ENCODE data around the gene BIRC6. TPM values are rescaled to one million over a fixed set of nuclear protein-coding genes. Genes with fewer than 3 reads are reported as not detected.
"Not testable (repeated sequence)": the region's sequence is repeated elsewhere in the genome, so short reads cannot be mapped to it uniquely, and the experiment has no call there.

The BIRC6 gene
- total RNA-seq, 4 donors from 2014 or later: 142 to 268 (median 218) TPM

DNA sequence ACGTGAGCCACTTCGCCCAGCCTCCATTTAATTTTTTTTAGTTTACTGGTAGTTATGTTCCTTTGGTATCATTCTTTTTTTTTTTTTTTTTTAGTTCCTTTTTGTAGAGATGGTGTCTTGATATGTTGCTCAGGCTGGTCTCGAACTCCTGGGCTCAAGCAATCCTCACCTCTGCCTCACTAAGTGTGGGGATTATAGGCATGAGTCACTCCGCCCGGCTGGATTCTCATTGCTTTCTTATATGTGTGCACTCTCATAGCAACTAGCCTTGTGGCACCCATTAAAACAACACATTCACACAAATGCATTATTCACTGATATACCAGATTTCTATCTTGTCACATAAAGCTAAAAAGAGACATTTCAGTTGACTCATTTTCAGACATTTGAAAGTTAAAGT, 275.3 kb downstream of the BIRC6 start:
- WGBS, 2 donors: 91 to 94% methylated on average over 5 of the region's 5 CpGs
- TF ChIP-seq, protein P1, sequence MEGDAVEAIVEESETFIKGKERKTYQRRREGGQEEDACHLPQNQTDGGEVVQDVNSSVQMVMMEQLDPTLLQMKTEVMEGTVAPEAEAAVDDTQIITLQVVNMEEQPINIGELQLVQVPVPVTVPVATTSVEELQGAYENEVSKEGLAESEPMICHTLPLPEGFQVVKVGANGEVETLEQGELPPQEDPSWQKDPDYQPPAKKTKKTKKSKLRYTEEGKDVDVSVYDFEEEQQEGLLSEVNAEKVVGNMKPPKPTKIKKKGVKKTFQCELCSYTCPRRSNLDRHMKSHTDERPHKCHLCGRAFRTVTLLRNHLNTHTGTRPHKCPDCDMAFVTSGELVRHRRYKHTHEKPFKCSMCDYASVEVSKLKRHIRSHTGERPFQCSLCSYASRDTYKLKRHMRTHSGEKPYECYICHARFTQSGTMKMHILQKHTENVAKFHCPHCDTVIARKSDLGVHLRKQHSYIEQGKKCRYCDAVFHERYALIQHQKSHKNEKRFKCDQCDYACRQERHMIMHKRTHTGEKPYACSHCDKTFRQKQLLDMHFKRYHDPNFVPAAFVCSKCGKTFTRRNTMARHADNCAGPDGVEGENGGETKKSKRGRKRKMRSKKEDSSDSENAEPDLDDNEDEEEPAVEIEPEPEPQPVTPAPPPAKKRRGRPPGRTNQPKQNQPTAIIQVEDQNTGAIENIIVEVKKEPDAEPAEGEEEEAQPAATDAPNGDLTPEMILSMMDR (IDR thresholded peaks at IDR 0.05): no peak
- no peak for TF ChIP-seq POLR2A (IDR thresholded peaks at IDR 0.05)
- Histone ChIP-seq H3K27me3 (no peaks in the 10 kb centered on the region), H3K4me1 (peaks cover 10 to 11% of the 10 kb centered on the region in 2 donors), H3K4me3 (replicated peaks in 1 of 3) (no peak overlapping the region), H3K36me3 (peaks cover 15% of the 10 kb centered on the region in 2 donors), H3K9me3 (no peaks in the 10 kb centered on the region), H3K27ac (no peak overlapping the region)
- no peak for DNase-seq
- intact Hi-C loops (cut with DNase I): no loop called here

GRCh38 chr2:32633040-32633439, 276.2 kb downstream of the BIRC6 start:
- DNase-seq: no peak
- intact Hi-C loops (cut with DNase I): no loop called here
- peaks cover 15 to 19% of the 10 kb centered on the region in 2 donors for H3K36me3 ChIP-seq
- no peaks in the 10 kb centered on the region for H3K27me3 ChIP-seq
- 91 to 94% methylated on average over 3 of the region's 3 CpGs for WGBS, 2 donors
- H3K4me3 ChIP-seq (replicated peaks in 1 of 3): no peak overlapping the region
- H3K4me1 ChIP-seq: peaks cover 6 to 8% of the 10 kb centered on the region in 2 donors
- TF ChIP-seq POLR2A (IDR thresholded peaks at IDR 0.05): no peak
- TF ChIP-seq, protein P1 (IDR thresholded peaks at IDR 0.05): no peak
- no peak overlapping the region for H3K27ac ChIP-seq
- H3K9me3 ChIP-seq: no peaks in the 10 kb centered on the region

DNA sequence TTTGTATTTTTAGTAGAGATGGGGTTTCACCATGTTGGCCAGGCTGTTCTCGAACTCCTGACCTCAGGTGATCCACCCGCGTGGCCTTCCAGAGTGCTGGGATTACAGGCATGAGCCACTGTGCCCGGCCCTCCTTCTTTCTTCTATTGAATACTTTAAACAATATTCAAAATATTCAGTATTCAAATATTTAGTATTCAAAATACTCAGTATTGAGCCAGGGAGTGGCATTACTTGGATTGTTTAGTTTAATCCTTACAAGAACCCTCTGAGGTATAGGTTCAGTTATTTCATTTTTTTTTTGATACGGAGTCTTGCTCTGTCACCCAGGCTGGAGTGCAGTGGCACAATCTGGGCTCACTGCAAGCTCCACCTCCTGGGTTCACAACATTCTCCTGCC, 281.7 kb downstream of the BIRC6 start:
- intact Hi-C loops (cut with DNase I); H3K27me3 ChIP-seq; H3K27ac ChIP-seq; H3K4me1 ChIP-seq; DNase-seq; H3K9me3 ChIP-seq; H3K4me3 ChIP-seq (replicated peaks in 1 of 3): not testable (repeated sequence)
- H3K36me3 ChIP-seq: peaks cover 37 to 52% of the 10 kb centered on the region in 2 donors
- WGBS, 2 donors: 97 to 99% methylated on average over 5 of the region's 5 CpGs

GRCh38 chr2:32641180-32641579, 284.4 kb downstream of the BIRC6 start:
- peaks cover 26 to 37% of the 10 kb centered on the region in 2 donors for H3K36me3 ChIP-seq
- 95% methylated on average over 5 of the region's 5 CpGs for WGBS, 2 donors
- no peak overlapping the region for H3K4me3 ChIP-seq (replicated peaks in 1 of 3)
- intact Hi-C loops (cut with DNase I): no loop called here
- TF ChIP-seq POLR2A (IDR thresholded peaks at IDR 0.05): no peak
- TF ChIP-seq, protein P1 (IDR thresholded peaks at IDR 0.05): no peak
- no peak overlapping the region for H3K27ac ChIP-seq
- no peaks in the 10 kb centered on the region for H3K27me3 ChIP-seq
- no peak for DNase-seq
- H3K4me1 ChIP-seq: no peaks in the 10 kb centered on the region
- no peaks in the 10 kb centered on the region for H3K9me3 ChIP-seq

DNA sequence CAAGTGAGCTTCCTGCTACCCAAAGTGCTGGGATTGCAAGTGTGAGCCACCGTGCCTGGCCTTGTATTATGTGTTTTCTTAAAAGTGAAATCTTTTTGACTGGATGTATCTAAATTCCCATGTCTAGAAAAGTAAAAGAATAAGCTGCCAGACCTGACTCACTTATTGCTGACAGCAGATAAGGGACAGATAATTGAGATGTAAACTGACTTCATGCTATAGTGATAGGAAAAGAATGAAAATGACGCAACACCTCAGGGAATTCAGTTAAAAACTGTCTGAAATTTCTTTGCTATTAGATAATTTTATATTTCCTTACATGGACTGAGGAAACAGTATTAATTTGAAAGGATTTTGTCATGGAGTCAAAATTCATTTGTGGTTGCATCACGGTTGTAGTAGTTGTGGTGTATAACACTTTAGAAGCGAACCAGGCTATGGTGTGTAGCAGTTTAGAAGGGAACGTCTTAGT, 290.4 kb downstream of the BIRC6 start:
- no peak for DNase-seq
- no peak for TF ChIP-seq POLR2A (IDR thresholded peaks at IDR 0.05)
- TF ChIP-seq, protein P1 (IDR thresholded peaks at IDR 0.05): no peak
- 83 to 85% methylated on average over 5 of the region's 5 CpGs for WGBS, 2 donors
- no peak overlapping the region for H3K27ac ChIP-seq
- intact Hi-C loops (cut with DNase I): no loop called here
- peaks cover 1 to 3% of the 10 kb centered on the region in 2 donors for H3K4me1 ChIP-seq
- H3K36me3 ChIP-seq: peaks cover 2 to 8% of the 10 kb centered on the region in 2 donors
- no peak overlapping the region for H3K4me3 ChIP-seq (replicated peaks in 1 of 3)
- no peaks in the 10 kb centered on the region for H3K9me3 ChIP-seq
- no peaks in the 10 kb centered on the region for H3K27me3 ChIP-seq
